GM18861 (cell line): Measurements from ENCODE around the gene OSBPL7.

Experiments used
- ATAC-seq: cut with Tn5 transposase; IDR thresholded peaks from one replicate; pipeline ENCODE4 v1.9.1; 2021; ENCODE audit not compliant: unreplicated experiment

OSBPL7 gene, protein sequence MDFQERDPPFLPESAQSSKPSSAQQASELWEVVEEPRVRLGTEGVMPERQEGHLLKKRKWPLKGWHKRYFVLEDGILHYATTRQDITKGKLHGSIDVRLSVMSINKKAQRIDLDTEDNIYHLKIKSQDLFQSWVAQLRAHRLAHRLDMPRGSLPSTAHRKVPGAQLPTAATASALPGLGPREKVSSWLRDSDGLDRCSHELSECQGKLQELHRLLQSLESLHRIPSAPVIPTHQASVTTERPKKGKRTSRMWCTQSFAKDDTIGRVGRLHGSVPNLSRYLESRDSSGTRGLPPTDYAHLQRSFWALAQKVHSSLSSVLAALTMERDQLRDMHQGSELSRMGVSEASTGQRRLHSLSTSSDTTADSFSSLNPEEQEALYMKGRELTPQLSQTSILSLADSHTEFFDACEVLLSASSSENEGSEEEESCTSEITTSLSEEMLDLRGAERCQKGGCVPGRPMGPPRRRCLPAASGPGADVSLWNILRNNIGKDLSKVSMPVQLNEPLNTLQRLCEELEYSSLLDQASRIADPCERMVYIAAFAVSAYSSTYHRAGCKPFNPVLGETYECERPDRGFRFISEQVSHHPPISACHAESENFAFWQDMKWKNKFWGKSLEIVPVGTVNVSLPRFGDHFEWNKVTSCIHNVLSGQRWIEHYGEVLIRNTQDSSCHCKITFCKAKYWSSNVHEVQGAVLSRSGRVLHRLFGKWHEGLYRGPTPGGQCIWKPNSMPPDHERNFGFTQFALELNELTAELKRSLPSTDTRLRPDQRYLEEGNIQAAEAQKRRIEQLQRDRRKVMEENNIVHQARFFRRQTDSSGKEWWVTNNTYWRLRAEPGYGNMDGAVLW

DNA sequence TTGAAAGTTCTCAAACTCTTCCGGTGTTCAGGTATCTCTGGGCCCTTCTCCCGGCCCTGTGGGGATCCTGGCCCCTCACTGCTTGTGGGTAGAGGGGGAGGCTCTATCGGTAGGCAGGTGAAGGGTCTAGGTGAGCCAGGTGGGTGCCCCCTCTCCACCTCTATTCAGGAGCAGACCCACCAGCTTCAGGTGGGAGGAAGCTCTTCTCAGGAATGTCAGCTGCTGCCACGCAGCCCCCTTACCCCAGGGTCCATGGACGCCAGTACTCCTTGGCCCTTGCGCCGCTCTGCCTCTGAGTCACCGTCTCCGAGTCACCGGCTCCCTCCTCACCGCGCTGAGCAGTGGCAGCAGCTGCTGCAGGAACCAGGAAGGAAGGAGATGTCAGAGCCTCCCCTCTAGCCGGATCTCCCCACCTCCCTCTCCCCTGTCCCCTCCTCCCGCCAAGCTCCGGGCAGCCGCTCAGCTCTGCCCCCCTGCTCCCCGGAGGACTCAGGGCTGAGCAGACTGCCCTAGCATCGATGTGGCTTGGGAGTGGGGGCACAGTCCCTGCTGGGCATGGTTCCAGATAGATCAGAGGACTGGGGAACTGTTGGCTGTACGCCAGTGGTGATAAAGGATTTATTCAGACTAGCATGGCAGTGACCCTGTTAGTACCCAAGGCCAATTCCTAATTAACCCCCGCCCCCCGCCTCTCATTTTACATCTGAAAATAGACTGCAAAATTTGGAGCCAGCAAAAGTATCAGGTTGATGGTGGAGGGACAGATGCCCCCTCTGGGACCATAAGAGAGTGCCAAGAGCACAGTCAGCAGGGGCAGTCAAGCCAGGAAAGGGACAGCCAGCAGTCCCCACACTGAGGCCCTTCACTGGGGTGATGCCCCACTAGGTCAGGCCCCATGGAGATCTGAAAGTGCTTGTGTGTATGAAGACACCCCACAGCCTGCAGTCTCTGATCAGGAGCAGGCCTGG is at the start of gene OSBPL7:
TSS of gene OSBPL7 (minus strand) at position 371 of the 968 bp plus-strand sequence. CDS start 1,516 bp downstream, outside the sequence.
- ATAC-seq: peak; percentile 66

DNA sequence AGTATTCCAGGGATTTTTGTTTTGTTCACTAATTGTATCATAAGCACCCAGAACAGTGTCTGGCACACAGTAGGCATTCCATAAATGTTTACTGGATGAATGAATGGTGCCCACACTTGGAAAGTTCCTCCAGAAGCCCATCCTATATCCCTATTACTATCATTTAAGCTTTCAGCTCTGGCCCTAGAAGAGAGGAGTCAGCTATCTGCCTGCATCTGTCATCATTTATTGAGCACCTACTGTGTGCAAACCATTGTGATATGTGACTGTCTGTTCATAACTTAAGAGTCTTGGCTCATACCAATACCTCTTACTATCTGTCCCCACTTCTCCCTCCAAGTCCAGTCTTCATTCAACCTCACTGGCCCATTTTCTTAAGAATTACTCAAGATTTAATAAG is 49.5 kb upstream of the OSBPL7 start:
- no peak for ATAC-seq

DNA sequence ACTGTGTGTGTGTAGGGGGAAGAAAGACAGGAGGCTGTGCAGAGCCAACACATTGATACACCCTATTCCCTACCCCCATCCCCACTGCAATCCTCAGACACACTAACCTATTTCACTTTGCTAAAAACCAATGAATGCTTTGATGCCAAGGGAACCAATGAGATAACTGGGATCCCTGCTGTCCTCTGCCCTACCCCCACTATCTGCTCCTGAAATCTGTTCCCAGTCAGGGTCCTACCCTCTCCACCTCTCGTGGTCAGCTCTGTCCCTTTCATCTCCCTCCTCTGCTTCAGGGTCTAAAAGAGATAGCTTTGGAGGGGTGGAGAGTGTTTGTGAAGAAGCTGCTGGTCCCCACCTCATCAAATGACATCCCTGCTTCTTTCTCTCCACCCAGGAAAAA is 48.5 kb upstream of the OSBPL7 start:
- no peak for ATAC-seq

DNA sequence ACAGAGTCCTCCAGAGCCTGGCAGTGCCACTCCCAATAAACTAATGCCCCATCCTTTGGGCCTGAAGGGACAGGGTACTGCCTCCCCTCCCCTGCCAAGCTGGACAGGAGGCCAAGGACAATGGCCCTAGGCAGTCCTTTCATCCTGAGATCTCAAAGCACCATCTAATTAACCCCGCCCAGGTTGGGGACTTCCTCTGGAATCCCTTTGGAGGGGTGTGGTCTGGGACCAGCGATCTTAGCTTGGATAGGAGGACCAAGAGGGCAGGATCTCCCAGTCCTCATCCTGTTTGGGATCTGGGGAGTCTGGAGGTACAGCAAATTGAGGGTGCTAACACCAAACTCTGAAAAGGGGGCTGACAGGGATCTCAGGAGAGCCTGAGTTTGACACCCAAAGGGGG is 47.5 kb upstream of the OSBPL7 start:
- no peak for ATAC-seq

DNA sequence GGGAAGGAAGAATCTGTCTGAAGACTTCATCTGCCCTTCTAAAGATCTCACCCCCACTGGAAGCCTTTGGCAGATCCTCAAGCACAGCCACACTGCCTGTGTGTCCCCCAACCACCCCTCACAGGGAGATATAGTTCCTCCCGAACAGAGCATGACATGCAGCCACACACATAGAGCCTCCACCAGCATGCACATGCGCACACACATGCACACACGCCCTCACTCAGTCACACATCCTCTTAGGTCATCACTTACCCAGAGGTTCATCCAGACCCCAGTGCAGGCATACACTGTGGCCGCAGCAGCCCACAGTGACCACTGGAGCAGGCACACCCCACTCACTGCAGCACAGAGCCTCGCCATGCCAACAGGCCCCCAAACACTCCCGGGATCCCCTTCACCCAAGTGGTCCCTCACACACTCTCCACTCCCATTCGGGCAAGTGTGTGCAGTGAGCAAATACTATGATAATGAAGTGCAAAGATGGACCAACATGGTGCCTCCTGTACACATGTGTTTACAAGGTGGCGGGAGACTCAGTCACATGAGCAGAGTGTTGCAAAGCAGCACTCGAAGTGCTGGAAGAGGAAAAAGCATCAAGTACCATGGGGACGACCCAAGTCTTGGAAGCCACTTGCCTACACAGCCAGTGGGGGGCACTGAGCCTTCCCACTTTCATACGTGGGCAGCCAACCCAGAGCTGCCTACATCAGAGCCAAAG is 46.4 kb upstream of the OSBPL7 start:
- ATAC-seq: no peak

DNA sequence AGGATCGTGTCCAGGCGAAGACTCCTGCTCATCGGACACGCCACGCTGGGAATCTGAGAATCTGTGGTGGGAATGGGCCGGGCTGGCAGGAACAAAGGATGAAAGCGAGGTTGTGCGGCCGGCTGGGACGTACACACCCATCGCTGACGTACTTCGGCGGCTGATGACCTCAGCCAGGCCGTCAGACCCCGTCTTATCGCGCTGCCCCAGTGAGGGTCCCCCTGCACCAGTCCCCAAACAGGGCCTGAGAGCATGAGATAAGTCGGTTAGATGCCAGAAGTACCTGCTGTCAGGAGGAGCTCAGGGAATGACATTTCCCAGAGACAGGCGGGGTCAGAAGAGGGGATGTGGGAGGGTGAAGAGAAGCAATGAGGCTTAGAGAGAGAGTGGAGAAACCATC is 45.3 kb upstream of the OSBPL7 start:
- ATAC-seq: no peak

DNA sequence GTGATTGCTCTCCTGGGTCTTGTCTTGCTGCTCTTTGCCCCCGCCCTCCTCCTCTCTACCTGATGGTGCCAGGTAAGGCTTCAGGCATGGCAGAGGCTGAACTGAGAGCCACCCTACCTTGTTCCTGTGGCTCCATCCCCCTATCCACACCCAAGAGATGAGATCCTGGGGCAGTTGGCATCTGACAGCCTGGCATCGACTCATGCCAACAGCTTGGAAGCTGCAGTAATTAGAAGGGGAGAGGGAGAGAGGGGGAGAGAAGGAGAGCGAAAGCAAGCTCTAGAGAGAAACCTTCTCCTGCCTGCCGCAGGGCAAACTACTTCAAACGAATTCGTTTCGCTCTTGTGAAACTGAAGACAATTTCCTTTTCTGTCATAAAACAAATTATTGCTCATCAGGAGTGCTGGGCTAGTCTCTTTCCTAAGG is 43.2 kb upstream of the OSBPL7 start:
- ATAC-seq: no peak

DNA sequence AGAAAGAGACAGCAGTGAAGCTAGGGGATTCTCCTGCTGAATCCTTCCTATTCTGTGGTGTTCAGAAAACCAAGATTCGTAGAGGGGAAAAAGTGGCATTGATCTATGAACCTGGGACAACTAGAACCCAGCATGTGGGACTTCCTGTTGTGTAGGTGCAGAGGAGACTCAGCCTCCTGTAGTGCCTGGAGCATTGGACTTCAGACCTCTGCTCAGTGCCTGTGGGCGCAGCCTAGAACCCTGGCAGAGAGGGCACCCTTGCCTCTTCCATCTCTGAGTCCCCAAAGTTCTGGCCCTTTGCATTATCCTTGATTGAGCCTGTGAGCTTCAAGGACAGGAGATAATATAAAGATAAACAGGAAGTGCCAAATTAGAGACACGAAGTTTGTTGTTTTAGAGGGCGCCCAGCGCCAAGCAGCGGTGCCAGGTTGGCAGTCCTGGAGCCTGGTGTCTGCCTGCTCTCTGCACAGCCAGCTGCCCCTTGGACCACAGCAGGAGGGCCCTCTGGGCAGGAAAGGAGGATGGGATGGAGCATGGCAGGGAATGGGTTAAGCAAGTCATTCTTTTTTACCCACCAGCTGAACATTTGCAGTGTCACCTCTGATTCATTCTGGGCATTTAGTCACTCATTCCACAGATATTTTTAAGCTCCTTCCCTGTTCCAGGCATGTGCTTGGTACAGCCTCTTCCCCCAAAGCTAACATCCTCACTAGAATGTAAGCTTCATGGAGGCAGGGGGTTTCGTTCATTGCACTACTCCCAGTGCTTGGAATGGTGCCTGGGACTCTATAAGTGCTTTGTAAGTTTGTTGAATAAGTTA is 41.2 kb upstream of the OSBPL7 start:
- no peak for ATAC-seq

DNA sequence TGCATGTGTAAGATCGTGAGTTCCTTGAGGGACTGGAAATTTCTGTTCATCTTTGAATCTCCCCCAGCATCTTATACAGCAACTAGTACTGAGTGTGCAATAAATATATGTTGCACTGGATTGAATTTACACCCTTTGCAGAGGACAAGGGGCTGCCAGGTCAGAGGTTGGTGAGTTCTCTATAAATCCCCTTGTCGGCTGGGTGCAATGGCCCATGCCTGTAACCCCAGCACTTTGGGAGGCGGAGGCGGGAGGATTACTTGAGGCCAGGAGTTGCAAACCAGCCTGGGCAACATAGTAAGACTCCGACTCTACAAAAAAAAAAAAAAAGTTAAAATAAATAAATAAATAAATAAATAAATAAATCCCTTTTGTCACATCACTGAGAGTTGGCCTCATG is 38.8 kb upstream of the OSBPL7 start:
- no peak for ATAC-seq

DNA sequence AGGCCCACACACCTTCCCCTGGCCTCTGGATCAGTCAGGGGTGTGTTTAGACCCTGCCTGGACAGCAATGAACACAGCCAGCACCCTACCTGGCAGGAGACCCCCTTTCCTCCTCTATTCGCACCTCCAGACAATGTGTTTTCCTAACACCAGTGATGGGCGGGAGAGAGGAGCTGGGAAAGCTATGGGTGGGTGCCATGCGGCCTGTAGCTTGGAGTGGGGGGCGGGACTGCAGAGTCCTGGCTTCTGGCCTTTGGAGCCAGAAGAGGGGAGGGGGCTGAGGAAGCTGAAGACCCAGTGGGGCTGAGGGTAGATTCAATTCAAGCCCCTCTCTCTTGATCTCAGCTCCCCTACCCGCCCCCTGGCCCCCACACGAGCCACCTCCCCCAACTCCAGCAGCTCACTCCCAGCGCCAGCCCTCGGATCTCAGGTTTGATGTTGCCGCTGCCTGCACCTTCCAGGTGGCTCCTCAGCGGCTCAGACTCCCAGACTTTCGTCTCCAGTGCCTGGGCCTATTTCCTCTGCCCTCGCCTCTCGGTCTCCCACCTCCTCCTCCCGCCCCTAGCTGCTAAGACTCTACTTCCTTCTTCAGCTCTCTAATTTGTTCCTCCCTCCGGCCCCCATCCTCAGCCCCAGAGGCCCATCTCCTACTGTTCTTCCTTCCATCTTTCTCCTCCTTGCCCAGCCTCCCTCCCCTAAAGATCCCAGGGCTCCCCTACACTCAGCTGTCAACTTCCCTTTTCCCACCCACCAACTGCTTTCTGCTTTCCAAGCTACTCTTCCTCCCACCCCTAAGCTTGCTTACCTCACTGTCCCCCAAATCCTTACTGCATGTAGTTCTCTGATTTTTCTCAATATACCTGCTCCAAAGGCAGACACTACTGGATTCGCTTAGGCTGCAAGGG is 36.2 kb upstream of the OSBPL7 start:
- ATAC-seq: no peak

DNA sequence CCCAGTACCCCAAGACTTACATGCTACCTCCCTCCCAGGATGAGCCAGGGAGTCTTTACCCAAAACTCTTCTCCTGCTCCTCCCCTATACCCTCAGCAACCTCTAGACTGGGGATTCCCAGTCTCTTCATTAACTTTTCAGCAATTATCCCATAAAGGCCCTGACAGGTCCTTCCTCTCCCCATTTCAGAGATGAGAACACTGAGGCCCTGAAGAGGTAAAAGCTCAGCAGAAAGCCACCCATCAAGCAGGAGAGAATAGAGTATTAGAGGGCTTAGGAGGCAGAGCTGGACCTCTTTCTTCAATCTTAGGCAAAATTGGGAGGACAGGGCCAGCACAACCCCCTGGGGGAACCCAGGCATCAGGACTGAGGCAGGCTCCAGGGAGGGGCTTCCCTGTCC is 35.2 kb upstream of the OSBPL7 start:
- no peak for ATAC-seq

DNA sequence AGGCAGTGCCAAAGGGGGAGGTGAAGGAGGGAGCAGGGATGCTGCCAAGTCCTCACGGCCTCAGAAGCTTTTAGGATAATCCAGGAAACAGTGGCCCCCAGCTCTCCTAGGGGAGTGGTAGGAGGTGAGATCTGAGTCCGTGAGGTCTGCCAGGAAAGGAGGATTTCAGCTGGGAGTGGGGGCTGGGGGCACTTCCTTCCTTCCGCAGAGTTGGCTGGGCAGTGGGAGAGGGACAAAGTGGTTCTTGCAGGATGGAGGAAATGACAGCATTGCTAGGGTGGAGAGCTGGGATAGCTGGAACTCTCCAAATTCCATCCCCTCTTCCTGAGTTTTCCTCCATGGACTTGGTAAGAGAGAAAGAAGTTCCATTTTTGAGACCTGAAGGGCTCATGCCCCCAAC is 34.1 kb upstream of the OSBPL7 start:
- ATAC-seq: no peak

DNA sequence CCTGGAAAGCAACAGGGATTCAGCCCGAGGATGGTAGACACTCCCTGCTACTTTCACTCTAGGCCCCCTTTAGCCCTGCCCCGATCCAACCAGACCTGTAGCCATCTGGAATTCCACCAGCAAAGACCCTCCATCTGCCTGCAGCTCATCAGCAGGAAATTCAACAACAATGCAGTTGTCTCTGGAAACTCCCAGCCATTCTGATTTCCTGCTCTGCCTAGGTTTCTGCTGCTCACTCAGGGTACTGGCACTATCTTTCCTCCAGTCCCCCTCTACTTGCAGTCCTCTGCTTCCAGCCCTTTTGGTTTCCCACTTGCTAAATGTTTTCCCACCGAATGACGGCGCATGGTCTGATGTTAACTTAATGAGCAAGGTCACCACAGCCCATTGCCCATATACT is 32.0 kb upstream of the OSBPL7 start:
- ATAC-seq: no peak

DNA sequence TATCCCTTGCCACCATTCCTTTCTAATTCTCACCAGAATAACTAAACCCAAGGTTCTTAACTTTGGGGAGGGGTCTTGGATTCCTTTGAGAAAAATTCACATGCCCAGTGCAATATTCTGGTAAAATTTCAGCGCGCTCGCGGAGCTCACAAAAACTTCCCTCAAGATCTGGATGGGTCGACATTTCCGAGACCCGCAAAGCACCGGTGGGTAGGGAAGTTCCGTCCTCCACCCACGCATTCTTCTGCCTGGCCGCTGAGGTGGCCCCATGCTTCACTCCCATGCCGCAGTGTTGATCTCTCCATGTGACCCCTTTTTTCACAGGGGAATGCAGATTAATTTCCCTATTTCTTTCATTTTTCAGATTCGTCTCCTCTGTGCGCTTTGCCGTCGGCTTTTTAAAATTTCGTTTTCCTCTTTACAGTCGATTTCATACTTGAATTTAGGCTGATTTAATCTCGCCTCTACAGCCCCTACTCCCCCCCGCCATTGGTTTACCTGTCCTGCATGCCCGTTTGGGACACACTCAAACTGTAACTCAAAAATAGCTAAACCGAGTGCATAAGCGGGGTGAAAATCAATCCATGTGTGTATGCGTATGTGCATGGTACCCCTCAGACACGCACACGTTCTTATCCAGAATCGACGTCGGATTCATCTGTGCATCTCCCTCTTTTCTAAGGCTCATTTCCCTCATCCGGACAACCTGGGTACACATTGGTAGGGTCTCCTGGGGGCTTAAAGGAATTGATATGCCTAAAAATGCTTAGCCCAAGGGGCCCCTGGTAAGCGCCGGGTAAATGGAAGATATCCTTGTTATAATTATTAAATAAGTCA is 30.7 kb upstream of the OSBPL7 start:
- no peak for ATAC-seq

DNA sequence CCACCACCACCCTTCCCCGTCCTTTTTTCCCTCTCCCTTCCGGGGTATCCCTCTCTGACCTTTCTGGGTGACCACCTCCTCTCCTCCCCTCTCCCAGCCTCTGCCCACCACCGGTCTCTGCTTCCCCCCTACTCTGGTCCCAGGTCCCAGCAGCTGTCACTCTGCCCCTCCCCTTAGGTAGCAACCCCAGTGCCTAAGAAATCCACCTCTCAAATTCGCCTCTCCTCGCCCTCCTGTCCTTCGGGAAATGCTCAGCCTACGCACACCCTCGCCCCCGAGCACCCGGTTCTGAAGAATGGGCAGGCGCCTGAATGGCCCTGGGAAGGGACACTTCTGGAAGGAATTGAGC is 30.1 kb upstream of the OSBPL7 start:
- ATAC-seq: no peak

DNA sequence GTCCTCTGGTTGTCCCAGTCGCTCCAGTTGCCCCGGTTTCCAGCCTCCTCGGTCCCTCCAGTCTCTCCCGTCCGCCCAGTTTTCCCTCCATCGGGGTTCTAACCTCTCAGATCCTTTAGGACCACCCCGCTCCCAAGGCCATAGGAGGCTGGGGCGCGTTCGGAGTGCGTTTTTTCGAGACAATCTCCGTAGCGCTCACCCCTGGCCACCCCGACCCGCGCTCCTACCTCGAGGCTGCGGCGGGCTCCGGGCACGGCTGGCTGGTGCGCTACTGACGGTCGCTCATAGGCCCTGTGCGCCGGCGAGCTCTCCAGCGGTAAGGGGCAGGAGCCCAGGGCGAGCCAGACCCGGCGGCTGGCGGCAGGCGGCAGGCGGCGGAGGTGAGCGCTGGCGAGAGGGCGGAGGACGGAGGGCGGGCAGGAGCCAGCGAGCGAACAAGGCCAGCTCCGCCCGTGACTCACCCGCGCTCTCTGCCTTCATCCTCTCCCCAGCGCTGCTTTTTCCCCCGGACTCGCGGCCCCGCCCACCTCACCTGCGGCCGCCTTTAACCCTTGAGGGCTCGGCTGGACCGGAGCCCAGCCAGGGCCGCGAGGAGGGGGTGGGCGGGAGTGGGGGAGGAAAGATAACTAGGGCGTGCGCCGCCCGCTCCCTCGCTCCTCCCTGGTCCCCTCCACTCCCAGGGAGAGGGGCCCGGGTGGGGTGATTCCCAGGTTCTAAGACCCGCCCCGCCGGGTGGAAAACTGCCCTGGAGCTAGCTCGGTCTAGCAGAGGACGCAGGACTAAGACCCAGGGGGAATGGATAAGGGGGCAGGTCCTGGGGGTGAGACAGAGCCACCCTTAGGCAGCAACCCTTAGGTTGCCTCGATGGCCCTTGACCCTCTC is 29.3 kb upstream of the OSBPL7 start, which contains the start of gene SP6:
TSS of gene SP6 (minus strand) at position 472 of the 882 bp plus-strand sequence. CDS start 2,734 bp downstream, outside the sequence.
- ATAC-seq: no peak

DNA sequence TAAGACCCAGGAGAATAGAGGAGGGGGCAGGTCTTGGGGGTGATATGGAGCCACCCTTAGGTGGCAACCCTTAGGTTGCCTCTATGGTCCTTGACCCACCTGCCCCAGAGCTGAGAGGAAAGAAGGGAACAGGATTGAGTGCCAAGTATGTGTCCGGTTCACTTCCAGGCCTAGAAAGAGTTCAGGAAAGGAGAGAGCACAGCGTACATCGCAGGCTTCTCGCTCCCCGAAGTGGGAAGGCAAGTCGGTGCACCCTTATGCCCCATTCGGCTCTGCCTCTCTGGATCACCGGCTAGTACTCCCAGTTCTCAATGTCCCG is 28.7 kb upstream of the OSBPL7 start:
- no peak for ATAC-seq
